ENCODE measurements around the gene SLC27A3.

GRCh38 chr1:153728305-153729066, 46.7 kb upstream of the SLC27A3 start:
- no peak for TF ChIP-seq EP300 (IDR thresholded peaks at IDR 0.05; ENCODE audit: borderline replicate concordance)
- no peak for TF ChIP-seq CREB1 (IDR thresholded peaks at IDR 0.05; ENCODE audit: low read depth)
- TF ChIP-seq, protein P1, sequence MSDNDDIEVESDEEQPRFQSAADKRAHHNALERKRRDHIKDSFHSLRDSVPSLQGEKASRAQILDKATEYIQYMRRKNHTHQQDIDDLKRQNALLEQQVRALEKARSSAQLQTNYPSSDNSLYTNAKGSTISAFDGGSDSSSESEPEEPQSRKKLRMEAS (IDR thresholded peaks at IDR 0.05), result no peak
- TF ChIP-seq, protein P2, sequence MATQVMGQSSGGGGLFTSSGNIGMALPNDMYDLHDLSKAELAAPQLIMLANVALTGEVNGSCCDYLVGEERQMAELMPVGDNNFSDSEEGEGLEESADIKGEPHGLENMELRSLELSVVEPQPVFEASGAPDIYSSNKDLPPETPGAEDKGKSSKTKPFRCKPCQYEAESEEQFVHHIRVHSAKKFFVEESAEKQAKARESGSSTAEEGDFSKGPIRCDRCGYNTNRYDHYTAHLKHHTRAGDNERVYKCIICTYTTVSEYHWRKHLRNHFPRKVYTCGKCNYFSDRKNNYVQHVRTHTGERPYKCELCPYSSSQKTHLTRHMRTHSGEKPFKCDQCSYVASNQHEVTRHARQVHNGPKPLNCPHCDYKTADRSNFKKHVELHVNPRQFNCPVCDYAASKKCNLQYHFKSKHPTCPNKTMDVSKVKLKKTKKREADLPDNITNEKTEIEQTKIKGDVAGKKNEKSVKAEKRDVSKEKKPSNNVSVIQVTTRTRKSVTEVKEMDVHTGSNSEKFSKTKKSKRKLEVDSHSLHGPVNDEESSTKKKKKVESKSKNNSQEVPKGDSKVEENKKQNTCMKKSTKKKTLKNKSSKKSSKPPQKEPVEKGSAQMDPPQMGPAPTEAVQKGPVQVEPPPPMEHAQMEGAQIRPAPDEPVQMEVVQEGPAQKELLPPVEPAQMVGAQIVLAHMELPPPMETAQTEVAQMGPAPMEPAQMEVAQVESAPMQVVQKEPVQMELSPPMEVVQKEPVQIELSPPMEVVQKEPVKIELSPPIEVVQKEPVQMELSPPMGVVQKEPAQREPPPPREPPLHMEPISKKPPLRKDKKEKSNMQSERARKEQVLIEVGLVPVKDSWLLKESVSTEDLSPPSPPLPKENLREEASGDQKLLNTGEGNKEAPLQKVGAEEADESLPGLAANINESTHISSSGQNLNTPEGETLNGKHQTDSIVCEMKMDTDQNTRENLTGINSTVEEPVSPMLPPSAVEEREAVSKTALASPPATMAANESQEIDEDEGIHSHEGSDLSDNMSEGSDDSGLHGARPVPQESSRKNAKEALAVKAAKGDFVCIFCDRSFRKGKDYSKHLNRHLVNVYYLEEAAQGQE (IDR thresholded peaks at IDR 0.05; ENCODE audit: low read depth), result no peak
- TF ChIP-seq, protein P3, sequence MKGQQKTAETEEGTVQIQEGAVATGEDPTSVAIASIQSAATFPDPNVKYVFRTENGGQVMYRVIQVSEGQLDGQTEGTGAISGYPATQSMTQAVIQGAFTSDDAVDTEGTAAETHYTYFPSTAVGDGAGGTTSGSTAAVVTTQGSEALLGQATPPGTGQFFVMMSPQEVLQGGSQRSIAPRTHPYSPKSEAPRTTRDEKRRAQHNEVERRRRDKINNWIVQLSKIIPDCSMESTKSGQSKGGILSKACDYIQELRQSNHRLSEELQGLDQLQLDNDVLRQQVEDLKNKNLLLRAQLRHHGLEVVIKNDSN (IDR thresholded peaks at IDR 0.05), result no peak
- TF ChIP-seq YY1 (IDR thresholded peaks at IDR 0.05; ENCODE audit: low read depth), result no peak
- no peak for TF ChIP-seq CEBPB (IDR thresholded peaks at IDR 0.05)
- no peak for TF ChIP-seq TCF12 (IDR thresholded peaks at IDR 0.05; ENCODE audit: low read depth)
- TF ChIP-seq FOXM1 (IDR thresholded peaks at IDR 0.05; ENCODE audit: borderline replicate concordance, low read depth), result no peak

Measured in Ishikawa (cell line).